HepG2 (cell line): Measurements from ENCODE around the gene ARHGEF4.

Experiments
- KAT7 ChIP-seq: IDR thresholded peaks from 2 replicates; pipeline ENCODE4 v1.6.1; 2018; ENCODE audit warnings: borderline replicate concordance, missing compliant biosample characterization
- KDM4B ChIP-seq: sonication (generic); formaldehyde crosslinking; IDR thresholded peaks from 2 replicates; pipeline ENCODE4 v1.4.0; 2020; ENCODE audit warnings: missing genetic modification reagents
- MED8 ChIP-seq: sonication (generic); formaldehyde crosslinking; IDR thresholded peaks from 2 replicates; pipeline ENCODE4 v1.8.1; 2023; ENCODE audit warnings: mild to moderate bottlenecking, missing genetic modification reagents; ENCODE audit not compliant: insufficient replicate concordance
- TF ChIP-seq, protein P1 (sequence below): sonication (generic); formaldehyde crosslinking; IDR thresholded peaks from 2 replicates; pipeline ENCODE4 v1.5.0; 2020; ENCODE audit warnings: mild to moderate bottlenecking, missing genetic modification reagents, moderate library complexity
- TF ChIP-seq, protein P2 (sequence below): sonication (generic); formaldehyde crosslinking; IDR thresholded peaks from 2 replicates; pipeline ENCODE4 v1.8.0; 2022; ENCODE audit warnings: missing genetic modification reagents, mild to moderate bottlenecking, inconsistent platforms, borderline replicate concordance

DNA sequence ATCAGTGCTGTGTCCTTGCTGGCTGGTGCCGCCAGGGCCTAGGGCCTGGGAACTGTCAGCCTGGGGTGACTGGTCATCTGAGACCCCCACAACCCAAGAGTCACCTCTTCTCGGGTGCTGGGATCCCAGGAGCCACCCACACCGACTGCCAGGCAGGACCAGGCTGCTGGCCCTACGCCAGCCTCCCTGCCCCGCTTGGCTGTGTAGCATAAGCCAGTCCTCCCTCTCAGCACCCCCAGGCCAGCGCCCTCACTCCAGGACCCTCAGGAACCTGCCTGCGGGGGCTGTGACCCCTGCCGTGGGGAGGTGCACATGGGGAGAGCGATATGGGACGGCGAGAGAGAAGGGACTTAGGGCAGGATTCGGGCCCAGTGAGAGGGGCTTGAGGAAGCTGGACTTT lies 9.5 kb downstream of the ARHGEF4 start:
- TF ChIP-seq, protein P1, sequence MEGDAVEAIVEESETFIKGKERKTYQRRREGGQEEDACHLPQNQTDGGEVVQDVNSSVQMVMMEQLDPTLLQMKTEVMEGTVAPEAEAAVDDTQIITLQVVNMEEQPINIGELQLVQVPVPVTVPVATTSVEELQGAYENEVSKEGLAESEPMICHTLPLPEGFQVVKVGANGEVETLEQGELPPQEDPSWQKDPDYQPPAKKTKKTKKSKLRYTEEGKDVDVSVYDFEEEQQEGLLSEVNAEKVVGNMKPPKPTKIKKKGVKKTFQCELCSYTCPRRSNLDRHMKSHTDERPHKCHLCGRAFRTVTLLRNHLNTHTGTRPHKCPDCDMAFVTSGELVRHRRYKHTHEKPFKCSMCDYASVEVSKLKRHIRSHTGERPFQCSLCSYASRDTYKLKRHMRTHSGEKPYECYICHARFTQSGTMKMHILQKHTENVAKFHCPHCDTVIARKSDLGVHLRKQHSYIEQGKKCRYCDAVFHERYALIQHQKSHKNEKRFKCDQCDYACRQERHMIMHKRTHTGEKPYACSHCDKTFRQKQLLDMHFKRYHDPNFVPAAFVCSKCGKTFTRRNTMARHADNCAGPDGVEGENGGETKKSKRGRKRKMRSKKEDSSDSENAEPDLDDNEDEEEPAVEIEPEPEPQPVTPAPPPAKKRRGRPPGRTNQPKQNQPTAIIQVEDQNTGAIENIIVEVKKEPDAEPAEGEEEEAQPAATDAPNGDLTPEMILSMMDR: no peak
- TF ChIP-seq MED8 (no peak), KAT7 (CRISPR knock-in tag) (no peak), KDM4B (CRISPR knock-in tag) (no peak)
- TF ChIP-seq, protein P2, sequence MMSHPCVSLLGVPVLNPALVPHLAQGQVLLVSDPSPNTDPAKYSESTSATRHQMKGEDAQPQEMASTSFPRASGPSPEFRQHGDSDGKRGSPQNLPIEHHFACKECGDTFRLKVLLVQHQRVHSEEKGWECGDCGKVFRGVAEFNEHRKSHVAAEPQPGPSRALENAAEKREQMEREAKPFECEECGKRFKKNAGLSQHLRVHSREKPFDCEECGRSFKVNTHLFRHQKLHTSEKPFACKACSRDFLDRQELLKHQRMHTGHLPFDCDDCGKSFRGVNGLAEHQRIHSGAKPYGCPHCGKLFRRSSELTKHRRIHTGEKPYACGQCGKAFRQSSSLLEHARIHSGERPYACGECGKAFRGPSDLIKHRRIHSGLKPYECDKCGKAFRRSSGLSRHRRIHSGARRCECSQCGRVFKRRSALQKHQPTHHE (CRISPR knock-in tag): no peak
